ENCODE measurements around the gene PPP3R1. TPM values are rescaled to one million over a fixed set of nuclear protein-coding genes. Genes with fewer than 3 reads are reported as not detected.

PPP3R1 gene
- total and polyA plus RNA-seq, 5 donors from 2014 or later: 2.8 to 68.2 (median 4.9) TPM

GRCh38 chr2:68280348-68280747 is 28.0 kb upstream of the PPP3R1 start:
- H3K9me3 Mint-ChIP-seq: peaks cover 0 to 2% (median 0%) of the 10 kb centered on the region in 7 donors
- no peak overlapping the region for H3K4me3 ChIP-seq (ENCODE audit: low read depth, low read length)
- H3K36me3 Mint-ChIP-seq: no peaks in the 10 kb centered on the region
- H3K9me3 ChIP-seq (ENCODE audit: control insufficient read depth in 2 of 2, low read length in 2 of 2): no peaks in the 10 kb centered on the region
- ATAC-seq (ENCODE audit: low read depth in 2 of 2) (no peak), DNase-seq (no peak)
- no peak overlapping the region for H3K4me3 Mint-ChIP-seq
- peaks cover 0 to 6% (median 2%) of the 10 kb centered on the region in 4 donors for H3K4me1 Mint-ChIP-seq
- no peaks in the 10 kb centered on the region for H3K4me1 ChIP-seq (ENCODE audit: control insufficient read depth, insufficient read depth, low read length, poor library complexity, severe bottlenecking)
- peaks cover 20% of the 10 kb centered on the region for H3K27me3 ChIP-seq (ENCODE audit: control insufficient read depth, insufficient read depth, low read length)
- no peaks in the 10 kb centered on the region for H3K36me3 ChIP-seq (ENCODE audit: control insufficient read depth, insufficient read depth, low read length)
- H3K27ac Mint-ChIP-seq: no peak overlapping the region
- peaks cover 73% of the 10 kb centered on the region for H3K27me3 Mint-ChIP-seq
- H3K27ac ChIP-seq (ENCODE audit: insufficient read depth, low read length, poor library complexity, severe bottlenecking): no peak overlapping the region

GRCh38 chr2:68279691-68280090 is 27.4 kb upstream of the PPP3R1 start:
- no peaks in the 10 kb centered on the region for H3K36me3 Mint-ChIP-seq
- no peak overlapping the region for H3K4me3 Mint-ChIP-seq
- H3K27me3 Mint-ChIP-seq: peaks cover 70% of the 10 kb centered on the region
- DNase-seq: no peak
- no peak overlapping the region for H3K27ac ChIP-seq (ENCODE audit: insufficient read depth, low read length, poor library complexity, severe bottlenecking)
- H3K4me1 ChIP-seq (ENCODE audit: control insufficient read depth, insufficient read depth, low read length, poor library complexity, severe bottlenecking): no peaks in the 10 kb centered on the region
- no peaks in the 10 kb centered on the region for H3K9me3 ChIP-seq (ENCODE audit: control insufficient read depth in 2 of 2, low read length in 2 of 2)
- no peak overlapping the region for H3K4me3 ChIP-seq (ENCODE audit: low read depth, low read length)
- H3K36me3 ChIP-seq (ENCODE audit: control insufficient read depth, insufficient read depth, low read length): no peaks in the 10 kb centered on the region
- no peak overlapping the region for H3K27ac Mint-ChIP-seq
- peaks cover 0 to 2% (median 0%) of the 10 kb centered on the region in 7 donors for H3K9me3 Mint-ChIP-seq
- H3K27me3 ChIP-seq (ENCODE audit: control insufficient read depth, insufficient read depth, low read length): peaks cover 20% of the 10 kb centered on the region
- H3K4me1 Mint-ChIP-seq: peaks cover 0 to 6% (median 2%) of the 10 kb centered on the region in 4 donors
- no peak for ATAC-seq (ENCODE audit: low read depth in 2 of 2)

- H3K36me3 Mint-ChIP-seq: no peaks in the 10 kb centered on the region
- Histone ChIP-seq H3K27ac (ENCODE audit: insufficient read depth, low read length, poor library complexity, severe bottlenecking) (no peak overlapping the region), H3K9me3 (ENCODE audit: control insufficient read depth in 2 of 2, low read length in 2 of 2) (no peaks in the 10 kb centered on the region), H3K4me3 (ENCODE audit: low read depth, low read length) (no peak overlapping the region), H3K36me3 (ENCODE audit: control insufficient read depth, insufficient read depth, low read length) (no peaks in the 10 kb centered on the region), H3K27me3 (ENCODE audit: control insufficient read depth, insufficient read depth, low read length) (peaks cover 24% of the 10 kb centered on the region), H3K4me1 (ENCODE audit: control insufficient read depth, insufficient read depth, low read length, poor library complexity, severe bottlenecking) (no peaks in the 10 kb centered on the region)
- H3K27ac Mint-ChIP-seq: no peak overlapping the region
- peaks cover 0 to 6% (median 2%) of the 10 kb centered on the region in 4 donors for H3K4me1 Mint-ChIP-seq
- peaks cover 74% of the 10 kb centered on the region for H3K27me3 Mint-ChIP-seq
- no peak overlapping the region for H3K4me3 Mint-ChIP-seq
- DNase-seq (no peak), ATAC-seq (ENCODE audit: low read depth in 2 of 2) (no peak)
- peaks cover 0 to 1% (median 0%) of the 10 kb centered on the region in 7 donors for H3K9me3 Mint-ChIP-seq
Measured at GRCh38 chr2:68278169-68278568, 25.8 kb upstream of the PPP3R1 start.

GRCh38 chr2:68274022-68274421 is 21.7 kb upstream of the PPP3R1 start:
- no peak overlapping the region for H3K4me3 ChIP-seq (ENCODE audit: low read depth, low read length)
- no peaks in the 10 kb centered on the region for H3K9me3 ChIP-seq (ENCODE audit: control insufficient read depth in 2 of 2, low read length in 2 of 2)
- no peaks in the 10 kb centered on the region for H3K36me3 ChIP-seq (ENCODE audit: control insufficient read depth, insufficient read depth, low read length)
- Mint-ChIP-seq H3K9me3 (no peaks in the 10 kb centered on the region), H3K27me3 (peaks cover 66% of the 10 kb centered on the region), H3K27ac (no peak overlapping the region), H3K4me3 (no peak overlapping the region), H3K4me1 (no peaks in the 10 kb centered on the region), H3K36me3 (no peaks in the 10 kb centered on the region)
- no peak overlapping the region for H3K27ac ChIP-seq (ENCODE audit: insufficient read depth, low read length, poor library complexity, severe bottlenecking)
- no peaks in the 10 kb centered on the region for H3K4me1 ChIP-seq (ENCODE audit: control insufficient read depth, insufficient read depth, low read length, poor library complexity, severe bottlenecking)
- DNase-seq (no peak), ATAC-seq (ENCODE audit: low read depth in 2 of 2) (no peak)
- peaks cover 24% of the 10 kb centered on the region for H3K27me3 ChIP-seq (ENCODE audit: control insufficient read depth, insufficient read depth, low read length)

DNA sequence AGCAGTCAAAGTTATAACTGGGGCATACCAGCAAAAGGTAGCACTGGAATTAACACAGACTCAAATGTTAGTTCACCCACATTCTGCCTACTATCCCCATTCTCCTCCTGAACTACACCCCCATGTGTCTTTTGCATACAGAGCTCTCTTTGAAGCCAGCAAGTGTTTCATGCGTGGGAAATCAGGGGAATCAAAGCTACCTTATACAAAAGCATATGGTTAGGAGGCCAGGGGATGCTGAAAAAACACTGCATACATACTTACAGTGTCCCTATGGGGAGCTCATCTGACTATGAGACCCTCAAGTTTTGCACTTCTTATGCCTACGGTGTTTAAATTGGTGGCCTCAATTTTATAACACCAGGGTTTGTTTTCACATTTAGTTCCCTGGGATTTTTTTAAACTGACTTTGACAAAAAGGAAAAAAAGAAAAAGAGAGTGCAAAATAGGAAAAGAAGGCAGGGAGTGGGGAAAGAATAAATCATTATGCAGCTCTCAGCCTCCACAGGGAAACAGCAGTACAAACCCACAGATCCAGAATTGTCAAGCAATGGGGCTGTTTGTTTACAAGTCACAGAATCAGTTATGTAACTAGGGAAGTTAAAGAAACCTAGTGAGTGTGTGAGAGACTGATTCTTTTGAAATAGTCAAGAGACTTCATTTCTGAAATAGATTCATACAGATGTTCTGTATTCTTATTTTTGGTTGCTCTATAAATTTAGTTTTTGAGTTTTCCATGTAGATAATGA is 20.1 kb upstream of the PPP3R1 start:
- Histone ChIP-seq H3K4me1 (ENCODE audit: control insufficient read depth, insufficient read depth, low read length, poor library complexity, severe bottlenecking) (no peaks in the 10 kb centered on the region), H3K27me3 (ENCODE audit: control insufficient read depth, insufficient read depth, low read length) (peaks cover 25% of the 10 kb centered on the region), H3K9me3 (ENCODE audit: control insufficient read depth in 2 of 2, low read length in 2 of 2) (no peaks in the 10 kb centered on the region), H3K27ac (ENCODE audit: insufficient read depth, low read length, poor library complexity, severe bottlenecking) (no peak overlapping the region), H3K4me3 (ENCODE audit: low read depth, low read length) (no peak overlapping the region), H3K36me3 (ENCODE audit: control insufficient read depth, insufficient read depth, low read length) (no peaks in the 10 kb centered on the region)
- no peak overlapping the region for H3K4me3 Mint-ChIP-seq
- DNase-seq: no peak
- no peak overlapping the region for H3K27ac Mint-ChIP-seq
- ATAC-seq (ENCODE audit: low read depth in 2 of 2): no peak
- H3K36me3 Mint-ChIP-seq: no peaks in the 10 kb centered on the region
- H3K4me1 Mint-ChIP-seq: no peaks in the 10 kb centered on the region
- peaks cover 69% of the 10 kb centered on the region for H3K27me3 Mint-ChIP-seq
- peaks cover 0 to 2% (median 0%) of the 10 kb centered on the region in 7 donors for H3K9me3 Mint-ChIP-seq

DNA sequence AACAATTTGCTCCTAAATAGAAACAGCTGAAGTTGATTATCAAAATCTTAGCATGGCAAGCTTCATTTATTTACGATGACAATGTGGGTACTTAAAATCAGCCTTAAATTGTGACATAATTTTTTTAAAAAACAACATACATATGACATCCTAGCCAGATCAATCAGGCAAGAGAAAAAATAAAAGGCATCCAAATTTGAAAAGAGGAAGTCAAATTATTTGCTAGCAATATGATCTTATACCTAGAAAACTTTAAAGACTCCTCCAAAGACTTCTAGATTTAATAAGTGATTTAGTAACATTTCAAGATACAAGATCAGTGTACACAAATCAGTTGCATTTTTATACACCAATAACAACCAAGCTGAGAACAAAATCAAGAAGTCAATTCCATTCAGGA is 14.3 kb upstream of the PPP3R1 start:
- H3K9me3 ChIP-seq (ENCODE audit: control insufficient read depth in 2 of 2, low read length in 2 of 2): no peaks in the 10 kb centered on the region
- H3K9me3 Mint-ChIP-seq: peaks cover 0 to 3% (median 0%) of the 10 kb centered on the region in 7 donors
- no peaks in the 10 kb centered on the region for H3K4me1 Mint-ChIP-seq
- no peak overlapping the region for H3K4me3 ChIP-seq (ENCODE audit: low read depth, low read length)
- no peaks in the 10 kb centered on the region for H3K4me1 ChIP-seq (ENCODE audit: control insufficient read depth, insufficient read depth, low read length, poor library complexity, severe bottlenecking)
- H3K27ac ChIP-seq (ENCODE audit: insufficient read depth, low read length, poor library complexity, severe bottlenecking): no peak overlapping the region
- H3K36me3 Mint-ChIP-seq: no peaks in the 10 kb centered on the region
- H3K36me3 ChIP-seq (ENCODE audit: control insufficient read depth, insufficient read depth, low read length): no peaks in the 10 kb centered on the region
- H3K27me3 ChIP-seq (ENCODE audit: control insufficient read depth, insufficient read depth, low read length): peaks cover 7% of the 10 kb centered on the region
- DNase-seq (no peak), ATAC-seq (ENCODE audit: low read depth in 2 of 2) (no peak)
- H3K4me3 Mint-ChIP-seq: no peak overlapping the region
- peaks cover 47% of the 10 kb centered on the region for H3K27me3 Mint-ChIP-seq
- H3K27ac Mint-ChIP-seq: no peak overlapping the region

- H3K36me3 Mint-ChIP-seq: no peaks in the 10 kb centered on the region
- H3K9me3 Mint-ChIP-seq: peaks cover 0 to 3% (median 0%) of the 10 kb centered on the region in 7 donors
- ATAC-seq (ENCODE audit: low read depth in 2 of 2) (no peak), DNase-seq (no peak)
- Histone ChIP-seq H3K4me3 (ENCODE audit: low read depth, low read length) (no peak overlapping the region), H3K27me3 (ENCODE audit: control insufficient read depth, insufficient read depth, low read length) (peaks cover 5% of the 10 kb centered on the region), H3K27ac (ENCODE audit: insufficient read depth, low read length, poor library complexity, severe bottlenecking) (no peak overlapping the region), H3K36me3 (ENCODE audit: control insufficient read depth, insufficient read depth, low read length) (no peaks in the 10 kb centered on the region), H3K9me3 (ENCODE audit: control insufficient read depth in 2 of 2, low read length in 2 of 2) (no peaks in the 10 kb centered on the region), H3K4me1 (ENCODE audit: control insufficient read depth, insufficient read depth, low read length, poor library complexity, severe bottlenecking) (no peaks in the 10 kb centered on the region)
- H3K4me1 Mint-ChIP-seq: no peaks in the 10 kb centered on the region
- no peak overlapping the region for H3K27ac Mint-ChIP-seq
- H3K27me3 Mint-ChIP-seq: peaks cover 43% of the 10 kb centered on the region
- no peak overlapping the region for H3K4me3 Mint-ChIP-seq
Measured at GRCh38 chr2:68263632-68264031, 11.3 kb upstream of the PPP3R1 start.

- no peak for DNase-seq
- H3K9me3 Mint-ChIP-seq: no peaks in the 10 kb centered on the region
- no peak overlapping the region for H3K4me3 ChIP-seq (ENCODE audit: low read depth, low read length)
- no peak overlapping the region for H3K27ac Mint-ChIP-seq
- H3K27me3 Mint-ChIP-seq: peaks cover 13% of the 10 kb centered on the region
- peaks cover 8 to 21% (median 18%) of the 10 kb centered on the region in 4 donors for H3K4me1 Mint-ChIP-seq
- no peaks in the 10 kb centered on the region for H3K36me3 Mint-ChIP-seq
- H3K36me3 ChIP-seq (ENCODE audit: control insufficient read depth, insufficient read depth, low read length): no peaks in the 10 kb centered on the region
- ATAC-seq (ENCODE audit: low read depth in 2 of 2): no peak
- no peak overlapping the region for H3K4me3 Mint-ChIP-seq
- H3K27ac ChIP-seq (ENCODE audit: insufficient read depth, low read length, poor library complexity, severe bottlenecking): no peak overlapping the region
- peaks cover 13% of the 10 kb centered on the region for H3K4me1 ChIP-seq (ENCODE audit: control insufficient read depth, insufficient read depth, low read length, poor library complexity, severe bottlenecking)
- no peaks in the 10 kb centered on the region for H3K9me3 ChIP-seq (ENCODE audit: control insufficient read depth in 2 of 2, low read length in 2 of 2)
- H3K27me3 ChIP-seq (ENCODE audit: control insufficient read depth, insufficient read depth, low read length): no peaks in the 10 kb centered on the region
Measured at GRCh38 chr2:68258851-68259250, 6.5 kb upstream of the PPP3R1 start.

All from CD4-positive, CD25-positive, alpha-beta regulatory T cell (primary cell).